Endothelial cell of umbilical vein (primary cell): ENCODE measurements around the gene PEX19. TPM values are rescaled to one million over a fixed set of nuclear protein-coding genes. Genes with fewer than 3 reads are reported as not detected.

Source experiments
- BruUV-seq: library from RNA; stranded (reverse); fragments of 400-500 nt; replicated peaks from 2 replicates; lab custom pipeline; 2021; lab: Mats Ljungman, UMichigan
- CTCF ChIA-PET: fragments of 300-600, 350-600 bp; sonication (Branson Sonifier 250); formaldehyde crosslinking; loops from one replicate; lab custom pipeline; 2021; ENCODE audit warnings: antibody characterized with exemption, inconsistent platforms; lab: Charles Lee
- POLR2A ChIA-PET: fragments of 300-600, 350-600 bp; sonication (Branson Sonifier 250); formaldehyde crosslinking; loops from one replicate; lab custom pipeline; 2021; ENCODE audit warnings: antibody characterized with exemption, inconsistent platforms; lab: Charles Lee
- DNase-seq: peaks from one replicate; pipeline ENCODE4 v3.0.0-alpha.2; 2011; ENCODE audit warnings: low read depth, low spot score
- FAIRE-seq: peaks from 2 replicates; lab custom pipeline; 2011; peaks lifted over from hg19 to GRCh38; lab: Jason Lieb, UNC
- H2AFZ ChIP-seq: 2 replicates; pipeline ENCODE4 v1.6.0; 2012; ENCODE audit warnings: low read depth, low read length, control low read depth, inconsistent platforms
- H3K27ac ChIP-seq: 2 replicates; pipeline ENCODE4 v1.5.1; 2011; ENCODE audit warnings: low read depth, mild to moderate bottlenecking, control low read depth, low read length, moderate library complexity; ENCODE audit not compliant: insufficient read depth
- H3K27me3 ChIP-seq, 2 experiments: 2 replicates each; pipeline versions ENCODE4 v1.6.0 to v1.6.1; 2011; ENCODE audit warnings: low read length in 2 of 2, mixed read lengths in 1 of 2; ENCODE audit not compliant: control insufficient read depth in 2 of 2, insufficient read depth in 2 of 2
- H3K36me3 ChIP-seq, 2 experiments: 2 replicates in 1 of 2; 3 replicates in 1 of 2; pipeline ENCODE4 v1.5.1; 2011; ENCODE audit warnings: low read length in 2 of 2, mild to moderate bottlenecking in 1 of 2, moderate library complexity in 1 of 2; ENCODE audit not compliant: control insufficient read depth in 2 of 2, insufficient read depth in 2 of 2; ENCODE audit errors: extremely low read depth in 1 of 2
- H3K4me1 ChIP-seq: 3 replicates; pipeline ENCODE4 v1.5.1; 2011; ENCODE audit warnings: mild to moderate bottlenecking, low read length; ENCODE audit not compliant: control insufficient read depth, insufficient read depth; ENCODE audit errors: extremely low read depth
- H3K4me2 ChIP-seq: 2 replicates; pipeline ENCODE4 v1.6.1; 2011; ENCODE audit warnings: low read length, control low read depth, mixed read lengths; ENCODE audit not compliant: insufficient read depth
- H3K4me3 ChIP-seq, 3 experiments: fragments of 200-600 bp in 1 of 3; sonication (generic), shearing (Covaris generic) in 1 of 3; replicated peaks in 1 of 3; 2 replicates each; pipeline ENCODE4 v1.5.1; 2011 to 2016; ENCODE audit warnings: control low read depth in 3 of 3, low read length in 3 of 3, mild to moderate bottlenecking in 2 of 3, inconsistent platforms in 1 of 3, low read depth in 1 of 3, moderate library complexity in 1 of 3; ENCODE audit not compliant: insufficient read depth in 1 of 3
- H3K79me2 ChIP-seq: 2 replicates; pipeline ENCODE4 v1.6.0; 2012; ENCODE audit warnings: low read length, inconsistent platforms; ENCODE audit not compliant: control insufficient read depth, insufficient read depth
- H3K9ac ChIP-seq: replicated peaks from 2 replicates; pipeline ENCODE3; 2011; ENCODE audit warnings: low read length, control low read depth; ENCODE audit not compliant: insufficient read depth; ENCODE audit errors: extremely low read depth
- H3K9me1 ChIP-seq: replicated peaks from 3 replicates; pipeline ENCODE4 v1.6.0; 2011; ENCODE audit warnings: mild to moderate bottlenecking, low read length; ENCODE audit not compliant: control insufficient read depth, insufficient read depth; ENCODE audit errors: extremely low read depth
- H3K9me3 ChIP-seq: replicated peaks from 2 replicates; pipeline ENCODE4 v1.5.1; 2012; ENCODE audit warnings: low read length, inconsistent platforms; ENCODE audit not compliant: control insufficient read depth, insufficient read depth
- H4K20me1 ChIP-seq: replicated peaks from 2 replicates; pipeline ENCODE3; 2011; ENCODE audit warnings: mild to moderate bottlenecking, low read length; ENCODE audit not compliant: control insufficient read depth, insufficient read depth; ENCODE audit errors: extremely low read depth
- EZH2 ChIP-seq: IDR thresholded peaks from 2 replicates; pipeline ENCODE4 v1.6.1; 2012; ENCODE audit warnings: borderline replicate concordance, low read depth, mild to moderate bottlenecking, moderate library complexity, low read length, inconsistent platforms; ENCODE audit not compliant: severe bottlenecking
- FOS ChIP-seq: IDR thresholded peaks from 2 replicates; pipeline ENCODE4 v1.6.1; 2011; ENCODE audit warnings: mild to moderate bottlenecking, low read length, moderate library complexity, borderline replicate concordance; ENCODE audit not compliant: insufficient read depth
- GATA2 ChIP-seq: IDR thresholded peaks from 2 replicates; pipeline ENCODE4 v1.7.0; 2011; ENCODE audit warnings: low read depth, mild to moderate bottlenecking, moderate library complexity, mixed read lengths, low read length; ENCODE audit not compliant: insufficient read length, insufficient read depth
- JUN ChIP-seq: IDR thresholded peaks from 2 replicates; pipeline ENCODE4 v1.6.1; 2011; ENCODE audit warnings: borderline replicate concordance, low read depth; ENCODE audit not compliant: insufficient read length, insufficient read depth
- MYC ChIP-seq: IDR thresholded peaks from one replicate; pipeline ENCODE4 v1.6.1; 2011; ENCODE audit warnings: mild to moderate bottlenecking, low read depth, low read length
- POLR2A ChIP-seq: IDR thresholded peaks from 2 replicates; pipeline ENCODE4 v1.6.1; 2012; ENCODE audit warnings: low read depth, mild to moderate bottlenecking, control low read depth, low read length
- POLR2AphosphoS5 ChIP-seq: IDR thresholded peaks from 2 replicates; pipeline ENCODE4 v1.6.1; 2012; ENCODE audit warnings: low read depth, mild to moderate bottlenecking, control low read depth, low read length, moderate library complexity; ENCODE audit not compliant: insufficient read depth
- dilution Hi-C: fragments of 300-500 bp; cut with MboI; formaldehyde crosslinking; loops from one replicate; pipeline ENCODE4 v1.15.0; 2019; ENCODE audit warnings: low sequenced_read_pairs; ENCODE audit not compliant: extremely low pct_ligation_motif_present
- intact Hi-C: fragments of 100-400 bp; cut with micrococcal nuclease; formaldehyde crosslinking; loops from one replicate; pipeline ENCODE4 v1.10.0; 2022
- polyA plus RNA-seq, 4 experiments: library from polyadenylated mRNA; depleted of rRNA in 3 of 4; stranded (reverse) in 3 of 4; unstranded in 1 of 4; fragments of >200 nt; gene quantifications; 2 replicates each; pipeline versions ENCODE4 v1.2.1 to v1.2.3, GENCODE V29; 2011 to 2012; ENCODE audit warnings: missing spikeins in 1 of 4
- total RNA-seq: library from RNA; stranded (reverse); gene quantifications from 2 replicates; pipeline ENCODE4 v1.2.3, GENCODE V29; 2021
- TF ChIP-seq, protein P1 (sequence below), 2 donors: IDR thresholded peaks; 1 replicate in 1 of 2; 2 replicates in 1 of 2; pipeline ENCODE4 v1.5.1; 2011; ENCODE audit warnings: low read length in 2 of 2, mild to moderate bottlenecking in 2 of 2, moderate library complexity in 2 of 2, control low read depth in 1 of 2, inconsistent platforms in 1 of 2, low read depth in 1 of 2; ENCODE audit not compliant: insufficient read depth in 1 of 2; ENCODE audit errors: extremely low read depth in 1 of 2
- TF ChIP-seq, protein P2 (sequence below): IDR thresholded peaks from 2 replicates; pipeline ENCODE4 v1.6.1; 2011; ENCODE audit not compliant: insufficient read depth, insufficient read length

Gene PEX19
- total and polyA plus RNA-seq, 2 donors (not counting 3 experiments of a cell fraction or from before 2014, with no cell fraction given): 24.4 to 38.4 TPM

DNA sequence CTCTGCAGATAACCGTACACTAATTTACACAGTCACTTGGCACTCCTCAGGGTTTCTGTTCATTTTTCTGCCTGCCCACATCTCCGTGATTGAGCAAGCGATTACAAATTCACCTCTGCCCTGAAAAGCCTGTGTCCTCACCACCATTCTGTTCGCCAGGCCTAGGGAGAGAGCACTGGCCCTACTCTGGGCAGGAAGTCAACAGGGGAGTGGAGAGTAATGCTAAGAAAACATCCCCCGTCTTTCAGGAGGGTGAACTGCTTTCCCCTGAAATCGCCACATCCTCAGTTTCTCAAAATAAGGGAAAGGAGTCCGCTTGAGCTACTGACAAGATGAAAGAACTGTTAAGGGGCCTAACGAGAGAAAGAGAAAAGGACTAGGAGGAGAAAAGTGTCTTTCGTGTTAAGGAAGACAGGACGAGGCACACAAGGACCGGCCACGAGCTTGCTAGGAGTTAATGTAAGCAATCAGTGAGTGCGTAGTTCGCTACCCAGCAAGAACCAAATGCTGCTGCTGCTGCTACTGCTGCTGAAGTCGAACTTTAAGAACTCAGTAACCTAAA lies 632 bp downstream of the PEX19 start:
- H3K4me2 ChIP-seq: peak overlapping the region; percentile 86
- H3K36me3 ChIP-seq: peaks cover 17 to 23% of the 10 kb centered on the region in 2 experiments
- H3K27me3 ChIP-seq: no peaks in the 10 kb centered on the region
- H3K9me1 ChIP-seq: no peaks in the 10 kb centered on the region
- no peaks in the 10 kb centered on the region for H4K20me1 ChIP-seq
- no peaks in the 10 kb centered on the region for H3K9me3 ChIP-seq
- CTCF ChIA-PET: interaction anchor here (0.7 to 2.7 kb wide), 13 partner anchors 13 to 198 kb away, joined by 3 to 33 read pairs (median 7); partner anchors contain the start of genes CASQ1 and DCAF8
- TSS peak; percentile 47 for BruUV-seq
- H2AFZ ChIP-seq: peak overlapping the region; percentile 60
- H3K27ac ChIP-seq: peak overlapping the region; percentile 45
- peak overlapping the region; percentile 65 to 83 (median 72) for H3K4me3 ChIP-seq
- peaks cover 15% of the 10 kb centered on the region for H3K79me2 ChIP-seq
- dilution Hi-C loops (no loop called here), intact Hi-C loops (loop anchor here (2.0 kb wide), 1 partner anchor 78 kb away; no protein-coding TSS in a partner anchor)
- DNase-seq: peak; percentile 75
- POLR2A ChIA-PET: interaction anchor here (0.9 to 2.1 kb wide), 2 partner anchors 22 to 24 kb away, joined by 3 to 7 read pairs; partner anchors contain the start of gene DCAF8
- H3K4me1 ChIP-seq: peaks cover 9% of the 10 kb centered on the region
- H3K9ac ChIP-seq: peak overlapping the region; percentile 90
- peak; percentile 78 for FAIRE-seq
- TF ChIP-seq POLR2A (no peak), JUN (no peak), EZH2 (no peak), MYC (no peak), GATA2 (no peak), FOS (no peak), POLR2AphosphoS5 (no peak)
- TF ChIP-seq, protein P1, sequence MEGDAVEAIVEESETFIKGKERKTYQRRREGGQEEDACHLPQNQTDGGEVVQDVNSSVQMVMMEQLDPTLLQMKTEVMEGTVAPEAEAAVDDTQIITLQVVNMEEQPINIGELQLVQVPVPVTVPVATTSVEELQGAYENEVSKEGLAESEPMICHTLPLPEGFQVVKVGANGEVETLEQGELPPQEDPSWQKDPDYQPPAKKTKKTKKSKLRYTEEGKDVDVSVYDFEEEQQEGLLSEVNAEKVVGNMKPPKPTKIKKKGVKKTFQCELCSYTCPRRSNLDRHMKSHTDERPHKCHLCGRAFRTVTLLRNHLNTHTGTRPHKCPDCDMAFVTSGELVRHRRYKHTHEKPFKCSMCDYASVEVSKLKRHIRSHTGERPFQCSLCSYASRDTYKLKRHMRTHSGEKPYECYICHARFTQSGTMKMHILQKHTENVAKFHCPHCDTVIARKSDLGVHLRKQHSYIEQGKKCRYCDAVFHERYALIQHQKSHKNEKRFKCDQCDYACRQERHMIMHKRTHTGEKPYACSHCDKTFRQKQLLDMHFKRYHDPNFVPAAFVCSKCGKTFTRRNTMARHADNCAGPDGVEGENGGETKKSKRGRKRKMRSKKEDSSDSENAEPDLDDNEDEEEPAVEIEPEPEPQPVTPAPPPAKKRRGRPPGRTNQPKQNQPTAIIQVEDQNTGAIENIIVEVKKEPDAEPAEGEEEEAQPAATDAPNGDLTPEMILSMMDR (IDR thresholded peaks at IDR 0.05; ENCODE audit: extremely low read depth in 1 of 2, insufficient read depth in 1 of 2, low read depth in 1 of 2, low read length in 2 of 2): no peak
- TF ChIP-seq, protein P2, sequence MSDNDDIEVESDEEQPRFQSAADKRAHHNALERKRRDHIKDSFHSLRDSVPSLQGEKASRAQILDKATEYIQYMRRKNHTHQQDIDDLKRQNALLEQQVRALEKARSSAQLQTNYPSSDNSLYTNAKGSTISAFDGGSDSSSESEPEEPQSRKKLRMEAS: no peak
